Esophagus squamous epithelium (tissue), 5 donors: ENCODE measurements around the gene ANKRD63. TPM values are rescaled to one million over a fixed set of nuclear protein-coding genes. Genes with fewer than 3 reads are reported as not detected.
A peak's percentile ranks its signal among the peaks of the same experiment; 100 is the strongest.

Experiments used
- DNase-seq: peaks from one replicate; lab custom pipeline; 2025; lab: John Stamatoyannopoulos, UW
- H3K27ac ChIP-seq, 4 donors: fragments of 200-600 bp; sonication (generic); one replicate each; pipeline ENCODE4 v1.5.1; 2016 to 2019; ENCODE audit warnings: mild to moderate bottlenecking in 1 of 4
- H3K27me3 ChIP-seq, 4 donors: fragments of 200-600 bp; sonication (generic); 1 replicate in 3 of 4; 2 replicates in 1 of 4; pipeline versions ENCODE4 v1.5.1 to v1.6.0; 2017 to 2021; ENCODE audit warnings: antibody characterized with exemption in 1 of 4
- H3K36me3 ChIP-seq, 3 donors: fragments of 200-600 bp; sonication (generic); one replicate each; pipeline ENCODE4 v1.5.1; 2016 to 2019
- H3K4me1 ChIP-seq, 3 donors: fragments of 200-600 bp; sonication (generic); one replicate each; pipeline ENCODE4 v1.5.1; 2017 to 2019
- H3K4me3 ChIP-seq, 4 donors: fragments of 200-600 bp; sonication (generic); 1 replicate in 3 of 4; 2 replicates in 1 of 4; pipeline ENCODE4 v1.5.1; 2016 to 2019; ENCODE audit warnings: mild to moderate bottlenecking in 2 of 4, moderate library complexity in 1 of 4
- H3K9me3 ChIP-seq, 3 donors: fragments of 200-600 bp; sonication (generic); one replicate each; pipeline ENCODE4 v1.5.1; 2016 to 2019
- CTCF ChIP-seq, 6 experiments: fragments of 450-650 bp in 4 of 6; fragments of 200-600 bp in 2 of 6; sonication (generic) in 2 of 6; IDR thresholded peaks; one replicate each; pipeline ENCODE4 v1.5.1; 2016 to 2019; ENCODE audit warnings: antibody characterized with exemption in 6 of 6, mild to moderate bottlenecking in 4 of 6, moderate library complexity in 4 of 6
- POLR2A ChIP-seq, 4 donors: fragments of 450-650 bp; IDR thresholded peaks; one replicate each; pipeline ENCODE4 v1.6.1; 2017; ENCODE audit warnings: antibody characterized with exemption in 4 of 4, mild to moderate bottlenecking in 4 of 4, moderate library complexity in 3 of 4
- WGBS, 2 donors: methylation state at CpG; one replicate each; pipeline ENCODE4 v1.1.5; 2018; 5-methylcytosine and 5-hydroxymethylcytosine counted together
- intact Hi-C: fragments of 100-400 bp; cut with DNase I; formaldehyde crosslinking; loops from one replicate; pipeline ENCODE4 v1.15.0; 2022
- total RNA-seq, 4 donors: library from RNA; depleted of rRNA; stranded (reverse); fragments of >200 nt; gene quantifications; one replicate each; pipeline ENCODE4 v1.1.0, GENCODE V29; 2016
- donor health status: DM: yes; HTN: yes; CAD: no.

ANKRD63 gene
- total RNA-seq, 4 donors from 2014 or later, result not detected

GRCh38 chr15:40250304-40250656 lies 32.6 kb downstream of the ANKRD63 start:
- TF ChIP-seq CTCF (IDR thresholded peaks at IDR 0.05) (no peak), POLR2A (IDR thresholded peaks at IDR 0.05) (no peak)
- Histone ChIP-seq H3K27me3 (peaks cover 0 to 34% (median 0%) of the 10 kb centered on the region in 4 donors), H3K4me1 (peaks cover 45 to 100% (median 52%) of the 10 kb centered on the region in 3 donors), H3K27ac (peak overlapping the region; percentile 7 to 84 (median 80)), H3K36me3 (peaks cover 0 to 33% (median 0%) of the 10 kb centered on the region in 3 donors), H3K4me3 (no peak overlapping the region), H3K9me3 (no peaks in the 10 kb centered on the region)
- intact Hi-C loops, result no loop called here
- no peak for DNase-seq
- 65 to 80% methylated on average over 6 to 8 of the region's 8 CpGs for WGBS, 2 donors

GRCh38 chr15:40249477-40250303 lies 33.2 kb downstream of the ANKRD63 start:
- H3K4me3 ChIP-seq, result no peak overlapping the region
- peaks cover 0 to 27% (median 0%) of the 10 kb centered on the region in 3 donors for H3K36me3 ChIP-seq
- no peak for TF ChIP-seq CTCF (IDR thresholded peaks at IDR 0.05)
- TF ChIP-seq POLR2A (IDR thresholded peaks at IDR 0.05), result no peak
- peaks cover 51 to 100% (median 52%) of the 10 kb centered on the region in 3 donors for H3K4me1 ChIP-seq
- peaks cover 0 to 30% (median 0%) of the 10 kb centered on the region in 4 donors for H3K27me3 ChIP-seq
- intact Hi-C loops, result no loop called here
- no peak for DNase-seq
- peak overlapping the region; percentile 61 to 84 (median 80) for H3K27ac ChIP-seq
- WGBS, 2 donors, result 17 to 45% methylated on average over 9 to 10 of the region's 11 CpGs
- no peaks in the 10 kb centered on the region for H3K9me3 ChIP-seq

DNA sequence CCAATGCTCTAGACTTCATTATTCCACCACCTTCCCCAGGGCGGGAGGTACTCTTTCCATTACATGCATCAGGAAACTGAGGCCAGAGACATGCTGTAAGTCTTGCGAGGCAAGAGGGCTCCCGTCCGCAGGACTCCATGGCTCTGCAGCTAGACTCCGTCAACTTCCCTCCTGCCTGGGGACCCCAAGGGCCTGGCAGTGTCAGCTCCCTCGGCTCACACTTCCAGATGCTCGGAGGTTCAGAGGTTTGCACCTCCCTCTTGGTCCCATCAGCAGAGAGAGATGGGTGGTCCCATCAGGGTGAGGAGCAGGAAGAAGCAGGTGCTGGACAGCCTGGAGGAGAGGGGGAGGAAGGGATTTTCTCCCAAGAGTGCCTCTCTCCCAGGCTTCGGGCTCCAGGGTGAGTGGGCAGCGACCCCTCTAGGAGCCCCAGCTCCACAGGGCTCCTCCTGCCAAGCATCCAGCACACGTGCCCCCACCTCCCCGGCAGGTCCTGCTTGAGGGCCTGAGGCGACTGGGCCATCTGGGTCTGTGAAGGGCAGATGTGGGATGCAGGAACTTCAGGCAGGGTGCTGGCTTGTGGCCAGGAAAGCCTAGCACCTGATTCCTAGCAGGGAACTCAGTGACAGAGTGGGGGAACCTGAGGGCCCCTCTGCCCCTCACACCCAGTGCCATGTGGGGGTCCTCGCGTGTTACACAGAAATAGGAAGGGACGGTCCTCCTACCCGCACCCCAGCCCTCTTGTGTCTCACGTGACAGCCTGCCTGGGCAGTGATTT lies 34.7 kb downstream of the ANKRD63 start:
- intact Hi-C loops, result no loop called here
- 77 to 79% methylated on average over 3 to 4 of the region's 17 CpGs for WGBS, 2 donors
- TF ChIP-seq POLR2A (IDR thresholded peaks at IDR 0.05), result no peak
- TF ChIP-seq CTCF (IDR thresholded peaks at IDR 0.05), result no peak
- no peaks in the 10 kb centered on the region for H3K9me3 ChIP-seq
- H3K27me3 ChIP-seq, result peaks cover 0 to 15% (median 0%) of the 10 kb centered on the region in 4 donors
- peak overlapping the region in 3 of 4 donors; percentile 77 to 84 (median 84) for H3K27ac ChIP-seq
- DNase-seq, result no peak
- H3K4me3 ChIP-seq, result no peak overlapping the region
- peaks cover 49 to 100% (median 50%) of the 10 kb centered on the region in 3 donors for H3K4me1 ChIP-seq
- H3K36me3 ChIP-seq, result peaks cover 0 to 15% (median 0%) of the 10 kb centered on the region in 3 donors

- Histone ChIP-seq H3K27me3 (peaks cover 0 to 8% (median 0%) of the 10 kb centered on the region in 4 donors), H3K36me3 (peaks cover 0 to 15% (median 0%) of the 10 kb centered on the region in 3 donors), H3K4me3 (no peak overlapping the region), H3K27ac (peak overlapping the region in 3 of 4 donors; percentile 82 to 94 (median 84)), H3K4me1 (peaks cover 47 to 100% (median 51%) of the 10 kb centered on the region in 3 donors), H3K9me3 (no peaks in the 10 kb centered on the region)
- no peak for DNase-seq
- TF ChIP-seq POLR2A (IDR thresholded peaks at IDR 0.05) (no peak), CTCF (IDR thresholded peaks at IDR 0.05) (no peak)
- intact Hi-C loops, result no loop called here
- WGBS, 2 donors, result 76 to 82% methylated on average over 7 to 10 of the region's 12 CpGs
These were observed 35.4 kb downstream of the ANKRD63 start for GRCh38 chr15:40247406-40247971.
